Measurements from ENCODE around the gene CCDC188.

CCDC188 gene

DNA sequence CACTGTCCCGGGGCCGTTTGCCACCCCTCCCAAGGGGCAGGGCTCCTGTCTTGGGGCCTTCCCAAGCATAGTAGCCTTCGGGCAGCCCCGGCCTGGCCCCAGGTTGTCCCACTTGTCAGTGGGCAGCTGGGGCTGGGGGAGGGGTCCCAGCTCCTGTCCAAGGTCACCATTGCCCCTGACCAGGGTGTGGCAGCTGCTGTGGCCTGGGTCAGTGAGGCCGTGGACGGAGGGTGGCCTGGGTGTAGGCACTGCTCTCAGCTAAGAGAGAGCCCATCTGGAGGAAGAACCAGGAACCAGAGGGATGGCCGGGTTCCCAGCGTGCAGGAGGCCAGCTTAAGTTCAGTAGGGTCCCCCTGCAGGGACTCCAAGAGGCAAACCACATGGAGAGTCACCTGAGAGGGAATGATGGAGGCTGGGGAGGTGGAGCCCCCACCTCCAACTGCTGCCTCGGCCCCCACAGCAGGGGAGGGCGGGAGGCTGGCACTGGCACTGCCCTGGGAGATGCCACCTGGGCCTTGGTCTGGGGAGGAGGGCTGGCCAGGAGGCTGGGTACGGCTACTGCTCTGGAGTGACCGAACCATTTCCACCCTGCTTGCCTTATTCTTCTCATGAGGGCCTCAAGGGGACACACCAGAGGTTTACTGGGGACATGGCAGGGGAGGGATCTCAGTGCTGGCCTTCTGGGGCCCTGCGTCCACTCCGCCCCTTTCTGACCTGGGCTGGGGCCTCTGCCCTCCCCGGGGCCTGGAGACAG lies 6.8 kb upstream of the CCDC188 start:
- Histone ChIP-seq H3K9ac (ENCODE audit: low read length) (no peak overlapping the region), H3K27me3 (ENCODE audit: insufficient read depth, low read length) (no peaks in the 10 kb centered on the region), H3K4me1 (ENCODE audit: insufficient read depth, low read length, severe bottlenecking) (no peaks in the 10 kb centered on the region), H3K36me3 (ENCODE audit: insufficient read depth, low read length) (no peaks in the 10 kb centered on the region), H3K79me2 (ENCODE audit: insufficient read depth, low read length) (no peaks in the 10 kb centered on the region), H3F3A (ENCODE audit: insufficient read depth, low read length) (no peaks in the 10 kb centered on the region), H3K9me2 (ENCODE audit: low read depth, low read length) (no peaks in the 10 kb centered on the region), H3K4me2 (ENCODE audit: low read length) (no peak overlapping the region), H3K9me3 (ENCODE audit: low read length) (no peaks in the 10 kb centered on the region), H3K27ac (ENCODE audit: low read depth, low read length, poor library complexity, severe bottlenecking) (no peak overlapping the region), H2AFZ (ENCODE audit: low read length) (no peak overlapping the region), H3K4me3 (ENCODE audit: low read depth, low read length, poor library complexity, severe bottlenecking) (no peak overlapping the region), H4K20me1 (ENCODE audit: insufficient read depth, low read length) (no peaks in the 10 kb centered on the region)
- TF ChIP-seq, protein P1, sequence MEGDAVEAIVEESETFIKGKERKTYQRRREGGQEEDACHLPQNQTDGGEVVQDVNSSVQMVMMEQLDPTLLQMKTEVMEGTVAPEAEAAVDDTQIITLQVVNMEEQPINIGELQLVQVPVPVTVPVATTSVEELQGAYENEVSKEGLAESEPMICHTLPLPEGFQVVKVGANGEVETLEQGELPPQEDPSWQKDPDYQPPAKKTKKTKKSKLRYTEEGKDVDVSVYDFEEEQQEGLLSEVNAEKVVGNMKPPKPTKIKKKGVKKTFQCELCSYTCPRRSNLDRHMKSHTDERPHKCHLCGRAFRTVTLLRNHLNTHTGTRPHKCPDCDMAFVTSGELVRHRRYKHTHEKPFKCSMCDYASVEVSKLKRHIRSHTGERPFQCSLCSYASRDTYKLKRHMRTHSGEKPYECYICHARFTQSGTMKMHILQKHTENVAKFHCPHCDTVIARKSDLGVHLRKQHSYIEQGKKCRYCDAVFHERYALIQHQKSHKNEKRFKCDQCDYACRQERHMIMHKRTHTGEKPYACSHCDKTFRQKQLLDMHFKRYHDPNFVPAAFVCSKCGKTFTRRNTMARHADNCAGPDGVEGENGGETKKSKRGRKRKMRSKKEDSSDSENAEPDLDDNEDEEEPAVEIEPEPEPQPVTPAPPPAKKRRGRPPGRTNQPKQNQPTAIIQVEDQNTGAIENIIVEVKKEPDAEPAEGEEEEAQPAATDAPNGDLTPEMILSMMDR (IDR thresholded peaks at IDR 0.05; ENCODE audit: low read length) = no peak
- no peak for TF ChIP-seq EZH2 (IDR thresholded peaks at IDR 0.05; ENCODE audit: borderline replicate concordance, low read length)

DNA sequence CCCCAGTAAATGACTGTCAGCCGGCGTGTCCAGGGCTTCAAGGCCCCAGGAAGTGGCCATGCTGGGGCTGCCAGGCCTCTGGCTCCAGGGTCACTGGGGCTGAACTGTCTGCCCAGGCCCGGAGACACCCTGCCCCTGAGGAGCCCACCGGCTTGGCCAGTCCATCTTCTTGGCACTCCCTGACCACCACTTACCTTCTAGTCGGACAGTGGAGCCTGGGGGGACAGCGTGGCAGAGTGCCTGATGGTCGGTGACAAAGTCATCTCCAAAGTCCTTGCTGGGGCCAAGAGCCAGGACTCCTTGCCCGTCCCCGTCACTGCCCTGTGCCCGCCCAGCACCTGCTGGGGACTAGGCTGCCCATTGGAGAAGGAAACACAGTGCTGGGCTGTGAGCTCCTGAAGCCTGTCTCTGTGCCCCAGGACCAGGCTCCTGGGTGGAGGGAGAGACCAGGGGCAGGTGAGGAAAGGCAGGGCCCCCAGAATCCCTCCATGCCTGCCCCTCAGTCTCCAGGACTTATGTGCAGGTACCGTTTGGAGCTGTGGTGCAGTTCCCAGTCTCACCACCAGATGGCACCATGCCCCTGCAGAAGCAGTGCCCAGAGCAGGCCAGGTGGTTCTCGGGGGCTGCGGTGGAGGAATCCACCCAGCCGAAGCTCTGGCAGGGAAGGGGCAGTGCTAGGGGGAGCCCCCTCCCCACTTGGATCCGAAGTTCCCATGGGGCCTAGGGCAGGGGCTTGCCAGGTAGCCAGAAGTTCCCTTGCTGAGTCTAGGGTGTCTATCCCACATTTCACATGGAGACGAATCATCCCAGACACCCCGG lies 6.0 kb upstream of the CCDC188 start:
- Histone ChIP-seq H3K4me3 (ENCODE audit: low read depth, low read length, poor library complexity, severe bottlenecking) (no peak overlapping the region), H3K36me3 (ENCODE audit: insufficient read depth, low read length) (no peaks in the 10 kb centered on the region), H3K9me2 (ENCODE audit: low read depth, low read length) (no peaks in the 10 kb centered on the region), H3K27ac (ENCODE audit: low read depth, low read length, poor library complexity, severe bottlenecking) (no peak overlapping the region), H2AFZ (ENCODE audit: low read length) (no peak overlapping the region), H3K79me2 (ENCODE audit: insufficient read depth, low read length) (no peaks in the 10 kb centered on the region), H3K4me2 (ENCODE audit: low read length) (no peak overlapping the region), H3K9ac (ENCODE audit: low read length) (no peak overlapping the region), H3K4me1 (ENCODE audit: insufficient read depth, low read length, severe bottlenecking) (no peaks in the 10 kb centered on the region), H3F3A (ENCODE audit: insufficient read depth, low read length) (no peaks in the 10 kb centered on the region), H3K9me3 (ENCODE audit: low read length) (no peaks in the 10 kb centered on the region), H4K20me1 (ENCODE audit: insufficient read depth, low read length) (no peaks in the 10 kb centered on the region), H3K27me3 (ENCODE audit: insufficient read depth, low read length) (no peaks in the 10 kb centered on the region)
- TF ChIP-seq, protein P1 (IDR thresholded peaks at IDR 0.05; ENCODE audit: low read length) = peak; percentile 94
- no peak for TF ChIP-seq EZH2 (IDR thresholded peaks at IDR 0.05; ENCODE audit: borderline replicate concordance, low read length)

DNA sequence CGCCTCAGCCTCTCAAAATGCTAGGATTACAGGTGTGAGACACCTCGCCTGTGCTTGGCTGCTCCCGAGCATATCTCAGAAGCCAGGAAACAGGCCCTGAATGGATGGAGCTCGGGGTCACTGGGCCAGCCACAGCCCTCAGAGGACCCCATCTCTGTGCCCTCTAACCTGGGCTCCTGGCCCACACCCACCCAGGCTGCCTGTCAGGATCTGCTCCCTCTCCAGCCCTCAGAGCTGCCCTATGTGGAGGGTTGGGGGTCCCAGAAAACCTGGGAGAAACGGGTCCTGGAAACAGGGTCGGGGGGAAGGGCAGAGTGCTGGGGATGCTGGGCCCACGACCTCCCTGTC lies 5.2 kb upstream of the CCDC188 start:
- TF ChIP-seq, protein P1 (IDR thresholded peaks at IDR 0.05; ENCODE audit: low read length) = no peak
- TF ChIP-seq EZH2 (IDR thresholded peaks at IDR 0.05; ENCODE audit: borderline replicate concordance, low read length) = no peak
- Histone ChIP-seq H4K20me1 (ENCODE audit: insufficient read depth, low read length) (no peaks in the 10 kb centered on the region), H3K9me2 (ENCODE audit: low read depth, low read length) (no peaks in the 10 kb centered on the region), H3F3A (ENCODE audit: insufficient read depth, low read length) (no peaks in the 10 kb centered on the region), H3K9me3 (ENCODE audit: low read length) (no peaks in the 10 kb centered on the region), H2AFZ (ENCODE audit: low read length) (no peak overlapping the region), H3K27ac (ENCODE audit: low read depth, low read length, poor library complexity, severe bottlenecking) (no peak overlapping the region), H3K9ac (ENCODE audit: low read length) (no peak overlapping the region), H3K4me3 (ENCODE audit: low read depth, low read length, poor library complexity, severe bottlenecking) (no peak overlapping the region), H3K27me3 (ENCODE audit: insufficient read depth, low read length) (no peaks in the 10 kb centered on the region), H3K79me2 (ENCODE audit: insufficient read depth, low read length) (no peaks in the 10 kb centered on the region), H3K4me2 (ENCODE audit: low read length) (no peak overlapping the region), H3K36me3 (ENCODE audit: insufficient read depth, low read length) (no peaks in the 10 kb centered on the region), H3K4me1 (ENCODE audit: insufficient read depth, low read length, severe bottlenecking) (no peaks in the 10 kb centered on the region)

Measured in OCI-LY1 (cell line).